Measurements from ENCODE around the gene SLX9.

Gene SLX9

GRCh38 chr21:44998086-44998620 lies 58.3 kb downstream of the SLX9 start:
- no peak for DNase-seq (ENCODE audit: low spot score)
- TF ChIP-seq CTCF (IDR thresholded peaks at IDR 0.05; ENCODE audit: borderline replicate concordance, control extremely low read depth, extremely low read depth, insufficient read depth, missing control alignments): no peak
- in situ Hi-C loops (cut with MboI; ENCODE audit: low sequenced_read_pairs, unreplicated experiment): no loop called here

GRCh38 chr21:44998621-44999427 lies 59.0 kb downstream of the SLX9 start:
- in situ Hi-C loops (cut with MboI; ENCODE audit: low sequenced_read_pairs, unreplicated experiment): no loop called here

GRCh38 chr21:44999428-44999971 lies 59.7 kb downstream of the SLX9 start:
- in situ Hi-C loops (cut with MboI; ENCODE audit: low sequenced_read_pairs, unreplicated experiment): no loop called here
- TF ChIP-seq CTCF (IDR thresholded peaks at IDR 0.05; ENCODE audit: borderline replicate concordance, control extremely low read depth, extremely low read depth, insufficient read depth, missing control alignments): no peak
- DNase-seq (ENCODE audit: low spot score): no peak

More at GRCh38 chr21:44998621-44999427, 59.0 kb downstream of the SLX9 start:
- TF ChIP-seq CTCF (IDR thresholded peaks at IDR 0.05; ENCODE audit: borderline replicate concordance, control extremely low read depth, extremely low read depth, insufficient read depth, missing control alignments): no peak
- no peak for DNase-seq (ENCODE audit: low spot score)

- no peak for DNase-seq (ENCODE audit: low spot score)
- no peak for TF ChIP-seq CTCF (IDR thresholded peaks at IDR 0.05; ENCODE audit: borderline replicate concordance, control extremely low read depth, extremely low read depth, insufficient read depth, missing control alignments)
- in situ Hi-C loops (cut with MboI; ENCODE audit: low sequenced_read_pairs, unreplicated experiment): no loop called here
Observed at GRCh38 chr21:44999972-45000636, 60.3 kb downstream of the SLX9 start.

- no peak for TF ChIP-seq CTCF (IDR thresholded peaks at IDR 0.05; ENCODE audit: borderline replicate concordance, control extremely low read depth, extremely low read depth, insufficient read depth, missing control alignments)
- in situ Hi-C loops (cut with MboI; ENCODE audit: low sequenced_read_pairs, unreplicated experiment): no loop called here
- DNase-seq (ENCODE audit: low spot score): no peak
Observed at GRCh38 chr21:45000637-45001133, 60.9 kb downstream of the SLX9 start.

Measured in GM13976 (cell line).